Activated CD8-positive, alpha-beta memory T cell treated with anti-CD3 and anti-CD28 coated beads, Interleukin-2, amount 50 U/mL, for 1 hour (primary cell): ENCODE measurements around the gene CYP1A1.
"Not testable (repeated sequence)": the region's sequence is repeated elsewhere in the genome, so short reads cannot be mapped to it uniquely, and the experiment has no call there.

Experiments used
- DNase-seq: peaks from one replicate; pipeline ENCODE4 v3.0.0-alpha.2; 2020; ENCODE audit errors: extremely low read depth

The CYP1A1 gene

GRCh38 chr15:74725225-74725774 is at the start of gene CYP1A1:
CYP1A1 (minus strand) TSS chr15:74725528; CDS start chr15:74723097, 2,431 bp downstream.
- DNase-seq = no peak

- no peak for DNase-seq
Measured at GRCh38 chr15:74773731-74774252, 48.5 kb upstream of the CYP1A1 start.

GRCh38 chr15:74773329-74773728 is 48.0 kb upstream of the CYP1A1 start:
- no peak for DNase-seq

- DNase-seq = no peak
Measured at GRCh38 chr15:74770211-74770903, 45.0 kb upstream of the CYP1A1 start.

GRCh38 chr15:74769463-74770025 is 44.2 kb upstream of the CYP1A1 start:
- DNase-seq = no peak

- DNase-seq = no peak
Measured at GRCh38 chr15:74768771-74769342, 43.5 kb upstream of the CYP1A1 start.

- DNase-seq = no peak
Measured at GRCh38 chr15:74768099-74768770, 42.9 kb upstream of the CYP1A1 start.

- no peak for DNase-seq
Measured at GRCh38 chr15:74767167-74768098, 42.1 kb upstream of the CYP1A1 start.

- no peak for DNase-seq
Measured at GRCh38 chr15:74763416-74763815, 38.1 kb upstream of the CYP1A1 start.

- DNase-seq = no peak
Measured at GRCh38 chr15:74762791-74763150, 37.4 kb upstream of the CYP1A1 start.

- no peak for DNase-seq
Measured at GRCh38 chr15:74758736-74759135, 33.4 kb upstream of the CYP1A1 start.

GRCh38 chr15:74754593-74755215 is 29.4 kb upstream of the CYP1A1 start:
- no peak for DNase-seq

GRCh38 chr15:74752531-74752930 is 27.2 kb upstream of the CYP1A1 start:
- DNase-seq = no peak

- no peak for DNase-seq
Measured at GRCh38 chr15:74752011-74752410, 26.7 kb upstream of the CYP1A1 start.

- no peak for DNase-seq
Measured at GRCh38 chr15:74750751-74751150, 25.4 kb upstream of the CYP1A1 start.

GRCh38 chr15:74749832-74750231 is 24.5 kb upstream of the CYP1A1 start:
- no peak for DNase-seq

GRCh38 chr15:74748322-74748946 is 23.1 kb upstream of the CYP1A1 start, which contains the start of gene CYP1A2:
CYP1A2 (plus strand) TSS chr15:74748845; CDS start chr15:74749739, 894 bp downstream.
- no peak for DNase-seq

- DNase-seq = no peak
Measured at GRCh38 chr15:74746389-74746788, 21.1 kb upstream of the CYP1A1 start.

GRCh38 chr15:74742422-74742821 is 17.1 kb upstream of the CYP1A1 start:
- no peak for DNase-seq

GRCh38 chr15:74738239-74738638 is 12.9 kb upstream of the CYP1A1 start:
- DNase-seq = not testable (repeated sequence)
